IMR-90 (cell line): Measurements from ENCODE around the gene SLC5A2. TPM values are rescaled to one million over a fixed set of nuclear protein-coding genes. Genes with fewer than 3 reads are reported as not detected.
A peak's percentile ranks its signal among the peaks of the same experiment; 100 is the strongest.

ENCODE experiments used
- ATAC-seq: fragments of 200-7000 bp; cut with Tn5 transposase; 2 replicates; pipeline ENCODE4 v1.9.1; 2020; ENCODE audit warnings: low read depth, mild to moderate bottlenecking, moderate library complexity
- BruUV-seq: library from RNA; stranded (reverse); fragments of 400-500 nt; replicated peaks from 2 replicates; lab custom pipeline; 2021; lab: Mats Ljungman, UMichigan
- CTCF ChIA-PET: fragments of 300-600 bp; formaldehyde crosslinking; extraction: SDS; loops from one replicate; lab custom pipeline; 2021; ENCODE audit warnings: antibody characterized with exemption; lab: Yijun Ruan, JAX
- POLR2A ChIA-PET: fragments of 300-600 bp; sonication (Branson Sonifier 250); formaldehyde crosslinking; loops from one replicate; lab custom pipeline; 2022; ENCODE audit warnings: antibody characterized with exemption; ENCODE audit not compliant: unreplicated experiment; lab: Charles Lee
- DNase-seq: peaks from one replicate; pipeline ENCODE4 v3.0.0; 2013
- H2AFZ ChIP-seq: replicated peaks from 2 replicates; pipeline ENCODE3; 2013; ENCODE audit warnings: low read length, mild to moderate bottlenecking; ENCODE audit not compliant: poor library complexity
- H2AK5ac ChIP-seq: 2 replicates; pipeline ENCODE4 v1.6.1; 2013; ENCODE audit warnings: low read depth, low read length, inconsistent platforms
- H2AK9ac ChIP-seq: replicated peaks from 2 replicates; pipeline ENCODE3; 2013; ENCODE audit warnings: mild to moderate bottlenecking, low read depth, low read length, moderate library complexity; ENCODE audit not compliant: poor library complexity
- H2BK120ac ChIP-seq: 2 replicates; pipeline ENCODE4 v1.6.1; 2013; ENCODE audit warnings: low read depth, low read length, inconsistent platforms
- H2BK15ac ChIP-seq: 3 replicates; pipeline ENCODE4 v1.6.1; 2013; ENCODE audit warnings: low read depth, low read length, inconsistent platforms
- H2BK20ac ChIP-seq: 2 replicates; pipeline ENCODE4 v1.6.1; 2013; ENCODE audit warnings: low read depth, mild to moderate bottlenecking, inconsistent platforms, low read length, moderate library complexity
- H2BK5ac ChIP-seq: 2 replicates; pipeline ENCODE4 v1.6.1; 2013; ENCODE audit warnings: mild to moderate bottlenecking, low read depth, low read length, inconsistent platforms; ENCODE audit not compliant: poor library complexity, severe bottlenecking
- H3K14ac ChIP-seq: replicated peaks from 2 replicates; pipeline ENCODE4 v1.6.1; 2013; ENCODE audit warnings: low read depth, low read length, inconsistent platforms
- H3K18ac ChIP-seq: 2 replicates; pipeline ENCODE4 v1.6.1; 2013; ENCODE audit warnings: low read depth, low read length, control low read depth
- H3K23ac ChIP-seq: 2 replicates; pipeline ENCODE4 v1.6.1; 2013; ENCODE audit warnings: low read depth, low read length, inconsistent platforms
- H3K27ac ChIP-seq: 2 replicates; pipeline ENCODE4 v1.5.1; 2013; ENCODE audit warnings: mild to moderate bottlenecking, control low read depth, low read length; ENCODE audit not compliant: insufficient read depth
- H3K27me3 ChIP-seq: 2 replicates; pipeline ENCODE4 v1.6.1; 2013; ENCODE audit warnings: low read length; ENCODE audit not compliant: control insufficient read depth, insufficient read depth
- H3K36me3 ChIP-seq: 2 replicates; pipeline ENCODE4 v1.6.1; 2013; ENCODE audit warnings: low read length, mixed read lengths; ENCODE audit not compliant: control insufficient read depth, insufficient read depth
- H3K4ac ChIP-seq: 2 replicates; pipeline ENCODE4 v1.6.1; 2013; ENCODE audit warnings: low read depth, low read length, inconsistent platforms
- H3K4me1 ChIP-seq: 2 replicates; pipeline ENCODE4 v1.6.1; 2013; ENCODE audit warnings: low read length, mixed read lengths; ENCODE audit not compliant: control insufficient read depth, insufficient read depth
- H3K4me2 ChIP-seq: 2 replicates; pipeline ENCODE4 v1.6.1; 2013; ENCODE audit warnings: low read depth, mild to moderate bottlenecking, control low read depth, low read length, moderate library complexity
- H3K4me3 ChIP-seq: 2 replicates; pipeline ENCODE4 v1.5.1; 2013; ENCODE audit warnings: low read depth, mild to moderate bottlenecking, control low read depth, low read length, moderate library complexity; ENCODE audit not compliant: insufficient read depth
- H3K56ac ChIP-seq: 2 replicates; pipeline ENCODE4 v1.6.1; 2013; ENCODE audit warnings: low read length, inconsistent platforms; ENCODE audit not compliant: insufficient read depth; ENCODE audit errors: extremely low read depth
- H3K79me1 ChIP-seq, 2 experiments: 2 replicates each; pipeline ENCODE4 v1.6.1; 2013; ENCODE audit warnings: low read length in 2 of 2, inconsistent platforms in 1 of 2, low read depth in 1 of 2
- H3K9ac ChIP-seq: 2 replicates; pipeline ENCODE4 v1.6.1; 2013; ENCODE audit warnings: low read depth, low read length, control low read depth
- H3K9me1 ChIP-seq: 2 replicates; pipeline ENCODE4 v1.6.1; 2013; ENCODE audit warnings: low read length, inconsistent platforms; ENCODE audit not compliant: insufficient read depth
- H3K9me3 ChIP-seq: 2 replicates; pipeline ENCODE4 v1.6.1; 2013; ENCODE audit warnings: low read length; ENCODE audit not compliant: control insufficient read depth, insufficient read depth
- H4K20me1 ChIP-seq: 2 replicates; pipeline ENCODE4 v1.6.1; 2013; ENCODE audit warnings: low read length, inconsistent platforms; ENCODE audit not compliant: insufficient read depth
- H4K5ac ChIP-seq: 2 replicates; pipeline ENCODE4 v1.6.1; 2013; ENCODE audit warnings: mild to moderate bottlenecking, low read depth, low read length, control low read depth
- H4K8ac ChIP-seq, 2 experiments: 2 replicates each; pipeline ENCODE4 v1.6.1; 2013; ENCODE audit warnings: low read depth in 2 of 2, low read length in 2 of 2, control low read depth in 1 of 2, inconsistent platforms in 1 of 2
- H4K91ac ChIP-seq: 2 replicates; pipeline ENCODE4 v1.6.1; 2013; ENCODE audit warnings: low read depth, low read length, inconsistent platforms; ENCODE audit not compliant: insufficient read depth
- BHLHE40 ChIP-seq: fragments of 150-350 bp; IDR thresholded peaks from 2 replicates; pipeline ENCODE4 v1.6.1; 2016; ENCODE audit warnings: mild to moderate bottlenecking, low read depth, low read length
- CEBPB ChIP-seq: IDR thresholded peaks from 2 replicates; pipeline ENCODE4 v1.6.1; 2012; ENCODE audit warnings: low read depth, low read length, improper control_type of control experiment
- CHD1 ChIP-seq: IDR thresholded peaks from 2 replicates; pipeline ENCODE4 v1.6.1; 2012; ENCODE audit warnings: low read depth, low read length, improper control_type of control experiment
- FOS ChIP-seq: fragments of 150-350 bp; IDR thresholded peaks from 2 replicates; pipeline ENCODE4 v1.6.1; 2016; ENCODE audit warnings: low read depth, low read length
- MAFK ChIP-seq: IDR thresholded peaks from 2 replicates; pipeline ENCODE4 v1.6.1; 2012; ENCODE audit warnings: low read depth, low read length, improper control_type of control experiment
- MAZ ChIP-seq: IDR thresholded peaks from 2 replicates; pipeline ENCODE4 v1.6.1; 2012; ENCODE audit warnings: low read depth, mild to moderate bottlenecking, low read length, improper control_type of control experiment, moderate library complexity, borderline replicate concordance
- NFE2L2 ChIP-seq: fragments of 150-350 bp; IDR thresholded peaks from 2 replicates; pipeline ENCODE4 v1.6.1; 2016; ENCODE audit warnings: low read depth, mild to moderate bottlenecking, low read length
- POLR2A ChIP-seq: IDR thresholded peaks from 2 replicates; pipeline ENCODE4 v1.6.1; 2012; ENCODE audit warnings: mild to moderate bottlenecking, low read depth, low read length
- RAD21 ChIP-seq: IDR thresholded peaks from 2 replicates; pipeline ENCODE4 v1.6.1; 2012; ENCODE audit warnings: low read length, improper control_type of control experiment
- RCOR1 ChIP-seq: IDR thresholded peaks from 2 replicates; pipeline ENCODE4 v1.6.1; 2012; ENCODE audit warnings: mild to moderate bottlenecking, low read length, improper control_type of control experiment; ENCODE audit not compliant: insufficient replicate concordance
- RFX5 ChIP-seq: IDR thresholded peaks from 2 replicates; pipeline ENCODE4 v1.8.0; 2012; ENCODE audit warnings: low read depth, mild to moderate bottlenecking, low read length, moderate library complexity
- SMC3 ChIP-seq: fragments of 150-350 bp; IDR thresholded peaks from 2 replicates; pipeline ENCODE4 v1.6.1; 2016; ENCODE audit warnings: low read depth, mild to moderate bottlenecking, antibody characterized with exemption, low read length, moderate library complexity
- WGBS, 2 experiments: methylation state at CpG; one replicate each; pipeline versions ENCODE4 v1.1.5 to v1.1.7; 2013; ENCODE audit warnings: missing lambda C conversion rate in 2 of 2; ENCODE audit not compliant: insufficient read length in 1 of 2; ENCODE audit errors: extremely low coverage in 2 of 2; 5-methylcytosine and 5-hydroxymethylcytosine counted together
- dilution Hi-C: fragments of 300-500 bp; cut with HindIII; formaldehyde crosslinking; loops from one replicate; pipeline ENCODE4 v1.14.3; 2018; ENCODE audit warnings: low sequenced_read_pairs; ENCODE audit not compliant: unreplicated experiment
- in situ Hi-C: fragments of 300-500 bp; cut with MboI; formaldehyde crosslinking; loops from 3 replicates; pipeline ENCODE4 v1.14.3; 2019; ENCODE audit warnings: low sequenced_read_pairs, inconsistent platforms, mixed read lengths
- intact Hi-C: fragments of 100-400 bp; cut with micrococcal nuclease; formaldehyde crosslinking; loops from 2 replicates; pipeline ENCODE4 v1.10.0; 2022
- polyA plus RNA-seq, 3 experiments: library from polyadenylated mRNA; depleted of rRNA; stranded (reverse); fragments of >200 nt; gene quantifications; 2 replicates each; pipeline ENCODE4 v1.2.3, GENCODE V29; 2012; ENCODE audit warnings: low replicate concordance in 1 of 3
- total RNA-seq: library from RNA; depleted of rRNA; stranded (reverse); fragments of >200 nt; gene quantifications from 2 replicates; pipeline ENCODE4 v1.2.3, GENCODE V29; 2012
- TF ChIP-seq, protein P1 (sequence below): conservative IDR thresholded peaks from 2 replicates; pipeline ENCODE4 v1.5.1; 2012; ENCODE audit warnings: mild to moderate bottlenecking, low read depth, low read length, improper control_type of control experiment
- TF ChIP-seq, protein P2 (sequence below): fragments of 150-350 bp; IDR thresholded peaks from 2 replicates; pipeline ENCODE4 v1.6.1; 2016; ENCODE audit warnings: low read depth, mild to moderate bottlenecking, low read length, moderate library complexity, borderline replicate concordance

The SLC5A2 gene
- total and polyA plus RNA-seq, 2 of the 4 experiments (the other 2 are of a cell fraction) = not detected

GRCh38 chr16:31501966-31502348, 19.0 kb downstream of the SLC5A2 start:
- in situ Hi-C loops = loop anchor here (10.0 to 25.0 kb wide), 2 partner anchors 57 to 210 kb away; partner anchors contain the start of gene ZNF843
- intact Hi-C loops = loop anchor here (10.0 kb wide), 1 partner anchor 57 kb away; the partner anchor contains the start of gene ZNF843
- dilution Hi-C loops = no loop called here

More at GRCh38 chr16:31501966-31502348, 19.0 kb downstream of the SLC5A2 start:
- DNase-seq = no peak
- no peak for TF ChIP-seq RCOR1
- TF ChIP-seq MAZ = no peak
- no peak for TF ChIP-seq SMC3
- no peak for TF ChIP-seq NFE2L2
- no peak for TF ChIP-seq FOS
- TF ChIP-seq, protein P1, sequence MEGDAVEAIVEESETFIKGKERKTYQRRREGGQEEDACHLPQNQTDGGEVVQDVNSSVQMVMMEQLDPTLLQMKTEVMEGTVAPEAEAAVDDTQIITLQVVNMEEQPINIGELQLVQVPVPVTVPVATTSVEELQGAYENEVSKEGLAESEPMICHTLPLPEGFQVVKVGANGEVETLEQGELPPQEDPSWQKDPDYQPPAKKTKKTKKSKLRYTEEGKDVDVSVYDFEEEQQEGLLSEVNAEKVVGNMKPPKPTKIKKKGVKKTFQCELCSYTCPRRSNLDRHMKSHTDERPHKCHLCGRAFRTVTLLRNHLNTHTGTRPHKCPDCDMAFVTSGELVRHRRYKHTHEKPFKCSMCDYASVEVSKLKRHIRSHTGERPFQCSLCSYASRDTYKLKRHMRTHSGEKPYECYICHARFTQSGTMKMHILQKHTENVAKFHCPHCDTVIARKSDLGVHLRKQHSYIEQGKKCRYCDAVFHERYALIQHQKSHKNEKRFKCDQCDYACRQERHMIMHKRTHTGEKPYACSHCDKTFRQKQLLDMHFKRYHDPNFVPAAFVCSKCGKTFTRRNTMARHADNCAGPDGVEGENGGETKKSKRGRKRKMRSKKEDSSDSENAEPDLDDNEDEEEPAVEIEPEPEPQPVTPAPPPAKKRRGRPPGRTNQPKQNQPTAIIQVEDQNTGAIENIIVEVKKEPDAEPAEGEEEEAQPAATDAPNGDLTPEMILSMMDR = no peak
- TF ChIP-seq RFX5 = no peak
- no peak for TF ChIP-seq BHLHE40
- TF ChIP-seq, protein P2, sequence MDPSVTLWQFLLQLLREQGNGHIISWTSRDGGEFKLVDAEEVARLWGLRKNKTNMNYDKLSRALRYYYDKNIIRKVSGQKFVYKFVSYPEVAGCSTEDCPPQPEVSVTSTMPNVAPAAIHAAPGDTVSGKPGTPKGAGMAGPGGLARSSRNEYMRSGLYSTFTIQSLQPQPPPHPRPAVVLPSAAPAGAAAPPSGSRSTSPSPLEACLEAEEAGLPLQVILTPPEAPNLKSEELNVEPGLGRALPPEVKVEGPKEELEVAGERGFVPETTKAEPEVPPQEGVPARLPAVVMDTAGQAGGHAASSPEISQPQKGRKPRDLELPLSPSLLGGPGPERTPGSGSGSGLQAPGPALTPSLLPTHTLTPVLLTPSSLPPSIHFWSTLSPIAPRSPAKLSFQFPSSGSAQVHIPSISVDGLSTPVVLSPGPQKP = no peak
- TF ChIP-seq POLR2A = no peak
- no peak for TF ChIP-seq RAD21
- no peak for TF ChIP-seq CEBPB
- TF ChIP-seq MAFK = no peak
- TF ChIP-seq CHD1 = no peak
- no peak overlapping the region for H2BK120ac ChIP-seq
- H3K23ac ChIP-seq = no peak overlapping the region
- peaks cover 48% of the 10 kb centered on the region for H3K36me3 ChIP-seq
- H3K4me2 ChIP-seq = no peak overlapping the region
- no peak overlapping the region for H4K91ac ChIP-seq
- peaks cover 7% of the 10 kb centered on the region for H3K4me1 ChIP-seq
- no peak overlapping the region for H3K4ac ChIP-seq
- H2AK9ac ChIP-seq = no peak overlapping the region
- H3K9ac ChIP-seq = no peak overlapping the region
- ChIA-PET POLR2A (no interaction called here), CTCF (no interaction called here)
- BruUV-seq = no TSS peak
- H2BK20ac ChIP-seq = no peak overlapping the region
- H4K5ac ChIP-seq = no peak overlapping the region
- no peak overlapping the region for H2AK5ac ChIP-seq
- ATAC-seq = peak; percentile 52
- no peak overlapping the region for H3K27ac ChIP-seq
- H3K14ac ChIP-seq = no peak overlapping the region
- H2AFZ ChIP-seq = no peak overlapping the region
- H3K18ac ChIP-seq = no peak overlapping the region
- H3K79me1 ChIP-seq = peaks cover 25 to 72% of the 10 kb centered on the region in 2 experiments
- H4K8ac ChIP-seq = no peak overlapping the region
- no peak overlapping the region for H2BK5ac ChIP-seq
- no CpG with 5 or more reads among the region's 4 CpGs for WGBS, 2 experiments
- H3K9me3 ChIP-seq = no peaks in the 10 kb centered on the region
- H3K9me1 ChIP-seq = peaks cover 17% of the 10 kb centered on the region
- peaks cover 13% of the 10 kb centered on the region; the same call in 1 of the 2 replicates for H4K20me1 ChIP-seq
- H3K27me3 ChIP-seq = no peaks in the 10 kb centered on the region
- no peak overlapping the region for H3K4me3 ChIP-seq
- no peak overlapping the region for H2BK15ac ChIP-seq
- no peak overlapping the region for H3K56ac ChIP-seq
